GM18519 (cell line): ENCODE results near the gene EPS8L1.
"Not testable (repeated sequence)": the region's sequence is repeated elsewhere in the genome, so short reads cannot be mapped to it uniquely, and the experiment has no call there.

Experiments
- ATAC-seq: cut with Tn5 transposase; IDR thresholded peaks from one replicate; pipeline ENCODE4 v1.9.1; 2021; ENCODE audit warnings: mild to moderate bottlenecking, moderate library complexity; ENCODE audit not compliant: unreplicated experiment, low FRiP score

EPS8L1 gene

DNA sequence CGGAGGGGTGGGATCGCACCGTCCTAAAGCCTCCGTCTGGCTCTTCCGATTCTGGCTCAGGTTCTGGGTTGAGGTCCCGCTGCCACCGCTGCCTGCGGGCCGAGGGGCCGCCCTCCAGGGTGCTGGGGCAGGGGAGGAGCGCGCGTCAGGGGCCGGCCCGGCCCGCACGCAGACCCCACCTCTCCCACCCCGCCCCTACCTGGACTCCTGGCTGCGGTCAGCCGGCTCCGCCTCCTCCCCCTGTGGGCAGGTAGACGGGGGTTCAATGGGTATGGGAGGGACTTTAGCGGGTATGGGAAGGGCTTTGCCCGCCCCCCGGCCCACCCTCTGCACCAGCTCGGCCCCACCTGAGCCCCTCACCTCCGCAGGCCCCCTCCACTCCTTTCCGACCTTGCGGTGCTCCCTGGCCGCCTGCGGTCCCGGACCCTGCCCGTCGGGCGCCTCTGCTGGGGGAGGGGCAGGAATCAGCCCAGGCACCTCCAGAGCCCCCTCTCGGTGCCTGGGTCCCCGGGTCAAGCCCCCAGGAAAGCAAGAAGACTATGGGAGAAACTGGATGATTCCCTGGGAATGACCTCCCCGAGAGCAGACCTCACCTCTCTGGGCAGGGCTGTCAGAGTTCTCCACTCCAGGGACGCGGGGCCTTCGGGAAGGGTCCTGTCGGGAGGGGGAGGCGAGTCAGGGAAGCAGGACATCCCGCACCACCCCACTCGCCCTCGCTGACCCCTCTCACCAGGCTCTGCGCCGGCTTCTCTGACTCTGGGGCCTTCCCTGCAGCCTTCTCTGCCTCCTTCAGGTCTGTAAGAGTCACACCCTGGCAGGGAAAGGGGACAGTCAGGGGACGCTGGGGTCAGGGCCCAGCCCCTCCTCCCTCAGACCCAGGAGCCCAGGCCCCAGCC is 17.0 kb downstream of the EPS8L1 start:
- no peak for ATAC-seq

DNA sequence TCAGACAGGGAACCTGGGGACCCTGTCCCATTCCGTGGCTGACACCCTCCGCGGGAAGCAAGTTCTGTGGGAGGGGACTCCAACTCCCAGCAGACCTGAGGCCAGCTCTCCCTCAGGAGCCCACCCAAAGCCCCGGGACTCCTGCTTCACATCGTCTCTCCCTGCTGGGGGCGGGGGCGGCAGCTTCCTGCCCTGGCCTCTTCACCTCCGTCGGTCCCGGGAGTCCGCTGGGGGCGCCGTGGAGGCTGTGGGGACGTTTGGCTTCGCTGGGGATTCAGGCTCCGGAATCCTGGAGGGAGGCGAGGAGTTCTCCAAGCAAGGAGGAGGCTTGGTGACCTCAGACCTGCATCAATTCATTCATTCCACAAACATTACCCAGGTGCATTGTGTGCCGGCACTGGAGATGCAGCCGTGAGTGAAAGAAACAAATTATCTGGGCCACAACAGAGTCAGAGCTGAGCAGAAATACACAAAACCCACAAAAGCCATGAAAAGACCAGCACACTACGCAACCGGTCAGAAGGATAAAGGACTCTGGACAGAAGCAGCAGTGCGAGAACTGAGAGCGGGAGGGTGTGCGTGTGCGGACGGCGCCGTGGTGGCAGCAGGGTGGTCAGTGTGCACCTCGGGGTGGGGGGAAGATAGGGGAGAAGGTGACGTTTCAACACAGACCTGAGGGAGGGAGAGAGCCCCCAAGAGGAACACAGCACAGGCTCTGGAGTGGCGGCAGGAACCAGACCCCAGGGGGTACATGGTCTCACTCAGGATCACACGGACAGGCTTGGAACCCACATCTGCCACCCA is 19.0 kb downstream of the EPS8L1 start:
- ATAC-seq: no peak

DNA sequence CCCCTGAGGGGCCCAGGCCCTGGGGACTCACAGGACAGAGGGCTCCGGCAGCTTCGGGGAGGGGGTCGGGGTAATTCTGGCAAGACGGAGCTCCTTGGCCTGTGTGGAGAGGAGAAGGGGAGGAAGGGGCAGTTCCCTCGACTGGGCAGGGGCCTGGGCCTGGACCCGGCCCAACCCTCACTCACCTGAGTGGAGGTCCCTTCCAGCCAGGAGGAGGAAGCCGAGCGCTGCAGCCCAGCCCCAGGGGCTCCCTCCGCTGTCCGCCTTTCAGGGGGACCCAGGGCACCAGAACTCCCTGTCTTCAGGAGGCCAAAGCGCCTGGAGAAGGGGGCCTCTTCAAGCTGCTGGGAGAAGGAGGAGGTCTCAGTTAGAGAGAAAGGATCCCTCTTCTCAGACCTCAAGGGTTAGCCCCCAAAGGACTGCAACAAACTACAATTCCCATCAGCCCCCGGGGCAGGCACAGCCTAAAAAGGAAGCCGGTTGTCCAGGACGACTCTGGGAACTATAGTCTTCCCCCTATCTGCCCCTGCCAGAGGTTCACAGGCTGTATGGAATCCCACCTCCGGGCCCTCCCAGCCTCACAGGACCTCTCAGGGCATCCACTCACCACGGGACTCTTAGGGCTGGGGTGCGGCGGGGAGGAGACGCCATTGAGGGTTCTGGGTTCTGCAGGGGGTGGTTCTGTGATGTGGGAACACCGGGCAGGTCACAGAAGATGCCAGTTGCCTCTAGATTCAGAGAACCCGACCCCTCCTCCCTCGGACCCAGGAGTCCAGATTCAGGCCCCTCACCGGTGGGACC is 19.8 kb downstream of the EPS8L1 start:
- ATAC-seq: no peak

DNA sequence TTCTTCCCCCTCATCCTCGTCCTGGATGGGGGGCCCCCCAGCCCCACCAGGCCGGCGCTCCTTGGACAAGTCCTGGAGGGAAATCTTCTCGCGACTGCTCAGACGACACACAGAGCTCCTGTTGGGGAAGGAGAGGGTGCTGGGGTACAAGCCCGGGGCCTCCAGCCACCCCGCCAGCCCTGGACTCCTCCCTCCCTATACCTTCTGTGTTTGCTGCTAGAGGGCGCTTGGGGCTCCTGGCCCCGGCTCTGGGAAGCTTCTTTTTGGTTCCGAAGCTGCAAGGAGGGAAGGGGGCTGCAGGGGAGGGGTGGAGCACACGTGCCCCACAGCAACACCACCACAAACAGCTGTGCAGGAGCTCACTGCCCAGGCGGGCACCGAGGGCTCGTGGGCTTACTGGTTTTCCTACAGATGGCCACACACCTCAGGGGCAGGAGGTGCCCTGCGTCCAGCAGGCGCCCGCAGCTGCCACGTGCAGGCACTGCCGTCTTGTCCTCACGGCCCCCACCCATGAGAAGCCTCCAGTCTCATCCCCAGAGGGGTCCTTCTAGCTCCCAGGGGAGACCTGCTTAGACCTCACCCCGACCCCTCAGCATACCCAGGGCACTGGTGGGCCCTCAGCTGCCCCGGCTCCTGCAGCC is 20.5 kb downstream of the EPS8L1 start:
- no peak for ATAC-seq

DNA sequence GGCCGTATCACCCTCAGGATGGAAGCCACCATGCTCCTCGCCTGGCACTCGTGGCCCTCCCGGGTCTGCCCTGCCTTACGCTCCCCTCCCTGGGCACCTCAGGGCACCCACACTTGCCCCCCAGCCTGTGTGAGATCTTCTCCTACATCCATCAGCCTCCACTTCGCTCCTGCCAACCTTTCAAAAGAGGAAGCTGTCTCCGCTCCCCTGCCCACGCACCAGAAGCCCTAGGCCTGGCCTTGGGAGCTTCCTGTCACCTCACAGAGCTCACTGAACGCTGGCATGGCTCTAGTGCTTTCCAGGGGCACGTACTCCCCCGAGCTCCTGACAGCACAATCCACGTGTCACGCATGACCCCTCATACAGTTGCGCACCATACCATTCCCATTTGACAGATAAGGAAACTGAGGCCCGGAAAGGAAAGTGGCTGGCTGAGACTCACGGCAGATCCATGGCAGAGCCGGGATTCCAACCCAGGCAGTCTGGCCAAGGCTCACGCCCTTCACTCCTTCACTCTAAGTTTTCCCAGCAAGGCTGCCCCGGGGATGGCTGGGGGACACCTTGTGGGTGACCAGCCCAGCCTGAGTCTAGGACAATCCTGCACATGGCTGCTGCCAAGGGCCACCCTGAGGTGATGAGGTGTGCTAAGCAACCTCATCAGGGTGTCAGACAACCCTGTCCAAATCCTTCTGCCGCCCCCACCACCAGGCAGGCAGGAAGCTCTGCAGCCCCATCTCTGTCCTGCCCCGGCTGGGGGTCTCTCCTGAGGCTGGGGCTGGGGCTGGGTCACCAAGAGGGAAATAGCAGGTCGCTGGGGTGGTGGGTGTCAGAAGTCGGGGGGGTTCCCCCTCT is 22.4 kb downstream of the EPS8L1 start:
- ATAC-seq: no peak

DNA sequence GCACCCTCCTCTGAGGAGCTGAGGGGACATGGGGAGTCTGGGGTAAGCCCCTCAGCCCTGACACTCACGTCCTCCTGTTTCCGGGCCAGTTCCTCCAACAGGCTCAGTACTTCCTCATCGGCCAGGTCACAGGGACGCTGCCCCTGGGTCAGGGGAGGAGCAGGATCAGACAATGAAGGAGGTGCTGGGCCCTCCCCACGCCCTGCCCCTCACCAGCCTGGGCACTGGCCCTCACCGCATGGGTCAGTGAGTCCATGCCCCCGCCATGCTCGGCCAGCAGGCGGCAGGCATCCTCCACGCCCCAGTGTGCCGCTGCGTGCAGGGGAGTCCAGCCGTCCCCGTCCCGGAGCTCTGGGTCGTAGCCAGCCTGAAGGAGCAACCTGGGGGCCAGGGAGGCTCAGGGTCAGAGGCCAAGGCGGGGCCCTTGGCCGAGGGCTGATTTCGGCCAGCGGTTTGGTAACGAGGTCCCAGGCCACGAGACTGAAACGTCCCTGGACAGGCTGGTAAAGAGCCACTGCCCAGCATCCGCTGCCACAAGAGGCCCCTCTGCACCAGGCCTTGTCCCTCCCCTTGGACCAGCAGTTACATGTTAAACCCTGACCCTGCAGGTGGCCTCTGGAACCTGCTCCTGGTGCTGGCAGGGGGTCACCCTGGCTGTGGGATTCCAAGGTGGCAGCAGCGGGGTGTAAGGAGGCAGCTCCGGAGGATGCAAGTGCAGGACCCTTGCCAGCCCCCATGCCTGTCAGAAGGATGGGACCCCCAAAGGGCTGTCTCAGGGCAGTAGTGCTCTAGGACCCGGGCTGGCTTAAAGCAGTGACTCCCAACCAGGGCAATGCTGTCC is 23.3 kb downstream of the EPS8L1 start:
- ATAC-seq: no peak

DNA sequence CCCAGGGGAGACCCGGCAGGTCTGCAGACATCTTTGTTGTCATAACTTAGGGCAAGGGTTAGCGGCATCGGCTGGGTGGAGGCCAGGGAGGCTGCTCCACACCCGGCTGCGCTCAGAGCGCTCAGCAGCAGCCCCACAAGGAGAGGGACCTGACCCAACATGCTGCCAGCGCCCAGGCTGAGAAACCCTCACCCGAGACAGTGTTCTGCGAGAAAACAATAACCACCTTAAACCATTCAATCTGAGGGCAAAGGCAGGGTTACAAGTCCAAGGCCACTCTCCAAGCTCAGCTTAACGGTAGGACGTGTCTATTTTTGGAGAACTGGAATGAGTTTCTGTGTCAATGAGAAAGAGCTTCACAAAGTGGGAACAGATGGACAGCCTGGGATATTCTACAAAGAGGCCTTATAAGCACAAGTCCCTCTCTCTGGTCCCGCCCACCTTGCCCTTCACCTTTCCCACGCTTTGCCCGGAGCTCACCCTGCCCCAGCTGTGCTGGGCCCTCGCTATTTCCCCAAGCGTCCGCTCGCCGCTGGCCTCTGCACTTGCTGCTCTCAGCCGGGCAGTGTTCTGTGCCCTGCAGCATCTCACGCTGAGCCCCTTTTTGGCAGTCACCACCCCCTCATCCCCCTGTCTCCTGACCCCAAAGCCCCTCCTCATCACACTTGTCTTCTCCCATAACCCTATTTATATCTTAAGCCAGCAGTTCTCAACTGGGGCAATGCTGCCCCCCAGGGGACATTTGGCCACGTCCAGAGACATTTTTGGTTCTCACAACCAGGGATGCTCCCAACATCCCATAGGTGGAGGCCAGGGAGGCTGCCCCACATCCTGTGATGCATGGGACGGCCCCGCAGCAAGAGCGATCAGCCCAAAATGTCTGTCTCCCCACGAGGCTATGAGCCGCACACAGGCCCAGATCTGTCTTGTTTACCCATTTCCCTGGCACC is 24.2 kb downstream of the EPS8L1 start:
- ATAC-seq: no peak

DNA sequence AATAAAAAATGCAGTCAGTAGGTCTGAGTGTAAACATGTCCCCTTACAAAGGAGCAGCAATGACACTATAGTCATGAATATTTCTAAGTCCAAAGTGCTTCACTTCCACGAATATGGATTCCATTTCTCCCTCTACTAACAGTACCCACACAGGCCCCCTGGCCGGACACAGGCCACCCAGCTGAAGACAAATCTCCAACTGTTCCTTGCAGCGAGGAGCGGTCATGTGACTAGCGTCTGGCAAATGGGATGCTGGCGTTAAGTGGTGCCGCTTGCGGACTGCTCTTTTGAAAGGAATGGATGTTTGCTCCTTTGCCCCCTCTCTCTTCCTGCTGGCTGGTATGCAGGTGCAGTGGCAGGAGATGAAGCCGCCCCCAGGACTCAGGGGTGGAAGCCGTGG is 25.6 kb downstream of the EPS8L1 start:
- no peak for ATAC-seq

DNA sequence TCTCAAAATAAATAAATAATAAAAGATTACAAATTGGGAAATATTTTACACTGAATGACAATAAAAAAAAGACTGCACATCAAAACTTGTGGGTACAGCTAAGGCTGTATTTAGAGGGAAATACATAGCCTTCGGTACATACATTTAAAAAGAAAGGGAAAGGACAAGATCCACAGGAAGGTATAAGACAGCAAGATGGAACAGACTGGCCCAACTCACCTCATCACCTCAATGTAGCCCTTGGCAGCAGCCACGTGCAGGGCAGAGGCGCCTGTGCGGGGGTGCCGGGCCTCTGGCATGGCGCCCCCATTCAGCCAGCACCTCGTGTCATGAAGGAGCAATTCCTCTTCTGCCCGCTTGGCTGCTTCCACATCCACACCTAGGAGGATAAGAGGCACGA is 27.5 kb downstream of the EPS8L1 start:
- no peak for ATAC-seq

DNA sequence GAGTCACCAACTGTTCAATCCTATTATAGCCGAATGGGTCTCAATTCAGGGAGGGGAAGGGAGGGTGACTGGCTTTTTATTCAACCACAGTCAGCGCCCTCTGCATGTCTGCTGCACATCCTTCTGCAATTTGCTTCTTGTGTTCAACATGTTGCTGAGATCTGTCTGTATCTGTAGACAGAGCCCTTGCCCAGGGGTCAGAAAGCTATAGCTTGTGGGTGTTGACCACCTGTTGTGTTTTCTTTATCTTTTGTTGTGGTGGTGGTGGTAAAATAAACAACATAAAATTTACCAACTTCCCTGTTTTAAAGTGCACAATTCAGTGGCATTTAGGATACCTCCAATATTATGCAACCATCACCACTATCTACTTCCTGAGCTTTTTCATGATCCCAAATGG is 29.6 kb downstream of the EPS8L1 start:
- ATAC-seq: no peak

DNA sequence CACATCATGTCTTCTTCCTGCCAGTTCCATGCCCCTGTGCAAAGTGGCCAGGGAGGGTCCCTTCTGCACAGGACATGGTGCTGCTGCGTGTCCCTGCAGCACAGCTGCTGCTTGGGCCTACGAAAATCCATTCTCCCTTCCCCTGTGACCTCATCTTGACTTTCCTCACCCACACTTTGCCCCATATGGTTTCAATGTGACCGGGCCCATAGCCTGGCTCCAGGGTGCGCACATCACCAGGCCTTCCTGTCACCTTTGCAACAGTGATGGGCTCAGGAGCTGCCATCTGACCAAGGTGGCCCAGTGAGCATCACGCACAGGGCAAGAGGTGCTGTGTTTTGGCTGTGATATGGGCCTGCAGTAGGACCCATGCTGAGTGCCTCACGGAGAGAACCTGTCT is 30.9 kb downstream of the EPS8L1 start:
- ATAC-seq: no peak

DNA sequence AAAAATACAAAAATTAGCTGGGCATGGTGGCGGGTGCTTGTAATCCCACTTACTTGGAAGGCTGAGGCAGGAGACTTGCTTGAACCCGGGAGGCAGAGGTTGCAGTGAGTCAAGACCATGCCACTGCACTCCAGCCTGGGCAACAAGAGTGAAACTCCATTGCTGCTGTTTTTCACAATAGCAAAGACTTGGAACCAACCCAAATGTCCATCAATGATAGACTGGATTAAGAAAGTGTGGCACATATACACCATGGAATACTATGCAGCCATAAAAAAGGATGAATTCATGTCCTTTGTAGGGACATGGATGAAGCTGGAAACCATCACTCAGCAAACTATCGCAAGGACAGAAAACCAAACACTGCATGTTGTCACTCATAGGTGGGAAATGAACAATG is 31.6 kb downstream of the EPS8L1 start:
- ATAC-seq: not testable (repeated sequence)

DNA sequence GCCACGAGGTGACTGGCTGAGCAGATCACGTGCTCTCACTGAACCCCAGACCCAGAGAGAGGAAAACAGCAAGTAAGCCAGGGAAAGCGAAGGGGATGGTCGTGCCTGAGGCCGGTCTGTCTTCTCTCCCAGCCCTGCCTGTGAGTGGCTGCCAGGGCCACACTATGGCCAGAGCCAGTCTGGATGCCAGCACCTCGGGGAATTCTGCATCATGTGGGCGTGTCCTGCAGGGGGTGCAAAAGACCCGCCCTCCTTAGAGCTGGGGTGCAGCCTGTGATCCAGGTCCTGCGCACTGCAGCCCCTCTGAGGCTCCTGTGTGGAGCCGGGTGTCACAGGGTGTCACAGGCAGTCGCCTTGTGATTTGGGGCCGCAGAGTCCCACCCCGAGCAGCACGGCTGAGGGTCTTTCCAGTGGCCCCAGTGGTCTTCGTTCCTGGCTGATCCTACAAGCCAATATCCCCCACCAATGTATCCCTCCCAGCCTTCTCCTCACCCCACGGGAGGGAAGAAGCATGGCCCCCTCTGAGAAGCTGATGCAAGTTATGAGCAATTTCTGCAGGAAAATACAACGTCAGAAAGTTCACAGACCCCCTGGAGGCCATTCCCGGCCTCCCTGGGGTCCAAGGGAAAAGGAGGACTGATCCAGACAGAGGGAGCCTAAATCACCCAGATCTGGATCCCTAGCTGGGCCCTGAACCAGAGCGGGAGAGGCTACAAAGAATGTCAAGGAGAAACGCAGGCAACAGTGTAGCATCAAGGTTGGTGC is 34.0 kb downstream of the EPS8L1 start:
- no peak for ATAC-seq

DNA sequence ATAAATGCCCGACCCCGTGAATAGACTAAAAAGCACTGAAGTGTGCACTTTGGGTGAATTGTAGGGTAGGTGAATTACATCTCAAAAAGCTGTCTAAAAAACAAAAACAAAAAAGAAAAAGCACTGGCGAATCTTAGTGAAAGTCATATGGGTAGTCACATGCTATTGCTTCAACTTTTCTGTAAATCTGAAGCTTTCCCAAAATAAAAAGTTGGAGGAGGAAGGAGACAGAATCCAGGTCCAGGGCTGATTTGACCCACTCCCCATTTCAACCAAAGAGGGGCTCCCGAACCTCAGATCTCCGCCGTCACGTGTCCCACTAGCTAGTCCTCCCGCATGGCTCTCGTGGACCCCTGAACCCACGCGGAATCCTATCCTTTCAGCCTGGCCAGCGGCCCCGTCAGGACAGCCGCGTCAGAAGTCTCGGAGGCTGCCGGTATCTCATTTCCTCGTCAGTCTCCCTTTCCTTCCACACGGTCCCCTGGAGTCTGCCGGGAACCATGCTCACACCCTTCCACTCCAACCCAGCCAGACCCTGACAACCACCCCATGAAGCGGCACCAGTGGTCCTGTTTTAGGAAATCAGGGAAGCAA is 35.7 kb downstream of the EPS8L1 start:
- no peak for ATAC-seq

DNA sequence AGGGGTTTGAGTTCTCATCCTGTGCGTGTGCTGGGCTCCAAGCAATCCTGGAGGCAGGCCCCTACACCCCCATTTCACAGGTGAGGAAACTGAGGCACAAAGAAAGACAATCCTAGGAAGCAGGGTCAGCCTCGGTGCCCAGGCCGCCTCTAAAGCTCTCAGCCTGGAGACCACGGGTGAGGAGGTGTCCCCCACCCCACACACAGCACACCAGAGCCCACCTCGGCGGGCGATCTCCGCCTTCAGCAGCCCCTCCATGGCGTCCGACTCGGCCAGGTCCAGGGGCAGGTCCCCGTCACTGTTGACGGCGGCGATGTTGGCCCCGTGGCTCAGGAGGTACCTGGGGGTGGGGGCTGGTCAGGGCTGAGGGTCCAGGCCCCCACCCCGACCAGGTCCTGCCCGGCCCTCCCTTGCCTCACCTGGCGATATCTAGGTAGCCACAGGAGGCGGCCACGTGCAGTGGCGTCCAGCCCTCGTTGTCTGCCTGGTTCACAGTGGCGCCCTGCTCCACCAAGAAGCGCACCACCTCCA is 36.6 kb downstream of the EPS8L1 start:
- no peak for ATAC-seq
